ENCODE data around the gene PDE9A.

DNA sequence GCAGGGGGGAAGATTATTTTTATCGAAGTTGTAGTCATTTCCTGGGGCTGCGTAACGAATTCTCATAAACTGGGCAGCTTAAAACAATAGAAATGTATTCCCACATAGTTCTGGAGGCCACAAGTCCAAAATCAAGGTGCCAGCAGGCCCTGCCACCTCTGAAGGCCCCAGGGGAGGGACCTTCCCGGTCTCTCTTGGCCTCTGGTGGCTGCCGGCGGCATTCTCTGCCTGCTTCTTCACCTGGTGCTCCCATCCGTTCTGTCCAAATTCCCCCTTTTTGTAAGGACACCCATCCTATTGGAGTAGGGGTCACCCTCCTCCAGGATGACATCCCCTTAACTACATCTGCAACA lies 92.8 kb downstream of the PDE9A start:
- no peak for TF ChIP-seq EZH2phosphoT487 (IDR thresholded peaks at IDR 0.05; ENCODE audit: insufficient read depth, low read depth)
- no peak for TF ChIP-seq EZH2 (IDR thresholded peaks at IDR 0.05; ENCODE audit: insufficient read depth, poor library complexity, severe bottlenecking)
